SIG-M5 treated with dmso at 0.1 percent for 504 hours (cell line): ENCODE results near the gene GAS2L1.
A peak's percentile ranks its signal among the peaks of the same experiment; 100 is the strongest.
"Not testable (repeated sequence)": the region's sequence is repeated elsewhere in the genome, so short reads cannot be mapped to it uniquely, and the experiment has no call there.

Experiments used
- DNase-seq: peaks from one replicate; lab custom pipeline; 2025; ENCODE audit not compliant: unreplicated experiment; lab: John Stamatoyannopoulos, UW

Gene GAS2L1

DNA sequence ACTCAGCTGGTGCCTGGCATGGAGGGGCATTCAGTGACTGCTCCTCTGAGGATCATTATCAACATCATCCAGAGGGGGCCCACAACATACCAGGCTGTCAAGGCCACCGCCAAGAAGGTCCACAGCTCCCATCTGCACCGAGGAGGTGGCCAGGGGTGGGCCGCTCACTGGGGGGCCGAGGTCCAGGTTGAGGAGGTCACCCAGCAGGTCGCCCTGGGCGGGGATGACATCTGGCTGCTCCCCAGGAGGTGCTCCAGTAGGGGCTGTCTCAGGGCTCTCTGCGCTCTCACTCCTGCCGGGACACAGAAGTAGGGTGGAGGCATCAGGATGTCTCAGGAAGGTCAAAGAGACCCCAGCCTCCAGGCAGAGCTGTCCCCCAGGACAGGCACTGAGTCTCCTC, 34.1 kb downstream of the GAS2L1 start:
- DNase-seq = no peak

DNA sequence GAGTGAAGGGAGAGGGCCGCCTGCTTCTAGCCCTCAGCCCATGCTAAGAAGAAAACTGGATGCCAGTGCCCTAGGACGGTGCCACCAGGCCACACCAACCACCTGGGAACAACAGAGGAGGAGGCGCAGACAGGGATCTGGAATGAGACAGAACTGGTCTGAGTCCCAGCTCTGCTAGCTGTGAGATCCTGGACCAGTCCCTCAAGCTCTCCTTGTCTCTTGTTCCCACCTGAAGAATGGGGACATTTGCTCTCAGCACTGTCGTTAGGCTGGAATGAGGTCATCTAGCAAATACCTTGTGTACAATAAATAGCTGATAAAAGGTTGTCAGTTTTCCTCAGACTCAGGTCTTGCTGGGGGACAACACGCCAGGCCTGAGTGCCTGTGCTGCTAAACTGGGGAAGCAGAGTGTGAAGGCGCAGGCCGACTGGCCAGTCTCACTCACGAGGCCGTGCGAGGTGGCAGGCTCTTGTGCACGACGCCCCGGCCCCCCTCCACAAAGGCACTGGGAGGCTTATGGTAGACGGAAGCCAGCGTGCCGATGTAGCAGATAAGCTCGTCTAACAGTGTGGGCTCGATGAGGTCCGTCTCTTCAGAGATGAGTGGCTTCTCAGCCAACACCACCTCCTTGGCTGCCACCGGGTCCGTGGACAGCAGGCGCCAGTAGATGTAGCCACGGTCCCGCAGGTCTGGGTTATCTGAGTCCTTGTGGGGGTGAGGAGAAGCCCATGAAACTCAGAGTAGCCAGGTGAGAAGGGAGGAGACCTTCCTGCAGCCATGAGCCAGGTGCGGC, 34.8 kb downstream of the GAS2L1 start:
- no peak for DNase-seq

DNA sequence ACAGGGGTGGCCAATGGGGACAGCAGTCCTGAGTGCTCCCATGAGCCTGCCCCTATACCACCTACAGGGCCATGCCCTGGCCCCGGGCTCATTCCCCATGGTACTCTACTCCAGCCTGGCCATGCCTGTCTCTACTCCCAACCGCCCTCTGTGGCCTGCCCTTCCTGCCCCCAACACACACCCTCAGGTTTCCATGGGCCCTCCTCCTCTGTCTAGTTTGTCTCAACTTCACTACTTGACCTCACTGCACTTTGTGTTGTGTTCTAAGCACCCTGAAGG, 35.3 kb downstream of the GAS2L1 start:
- no peak for DNase-seq

- DNase-seq = peak; percentile 12
These were observed 35.7 kb downstream of the GAS2L1 start for GRCh38 chr22:29342177-29342576.

DNA sequence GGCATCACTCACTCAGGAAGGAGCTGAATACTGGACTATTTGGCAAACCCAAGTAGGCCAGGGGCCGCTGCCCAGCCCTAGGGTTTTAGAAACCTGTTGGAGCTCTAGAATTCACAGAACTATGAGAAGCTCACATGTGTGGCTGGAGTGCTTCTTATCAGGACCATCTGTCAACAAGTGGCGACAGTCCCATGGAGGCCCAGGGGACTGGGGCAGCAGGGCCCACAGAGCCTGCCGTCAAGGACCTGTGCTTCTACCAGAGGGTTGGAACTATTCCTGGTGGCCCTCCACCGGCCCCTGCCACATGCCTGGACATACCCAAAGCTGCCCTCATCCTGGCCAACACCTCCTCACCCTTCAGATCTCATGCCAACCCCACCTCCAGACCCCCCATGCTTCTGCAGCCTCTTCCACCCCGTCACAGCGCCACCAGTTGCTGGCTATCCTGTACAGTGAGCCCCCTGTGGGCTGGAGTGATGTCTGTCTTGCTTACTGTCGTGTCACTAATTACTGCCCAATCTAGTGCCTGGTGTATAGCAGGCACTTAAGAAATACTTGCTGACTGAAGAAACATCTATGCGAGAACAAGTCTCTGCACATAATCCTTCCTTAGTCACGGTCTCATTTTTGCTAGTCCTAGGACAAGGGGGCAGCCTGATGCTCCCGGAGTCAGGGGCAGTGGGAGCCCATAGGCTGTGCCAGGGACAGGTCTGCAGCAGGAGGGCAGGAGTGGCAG, 36.3 kb downstream of the GAS2L1 start:
- no peak for DNase-seq

DNA sequence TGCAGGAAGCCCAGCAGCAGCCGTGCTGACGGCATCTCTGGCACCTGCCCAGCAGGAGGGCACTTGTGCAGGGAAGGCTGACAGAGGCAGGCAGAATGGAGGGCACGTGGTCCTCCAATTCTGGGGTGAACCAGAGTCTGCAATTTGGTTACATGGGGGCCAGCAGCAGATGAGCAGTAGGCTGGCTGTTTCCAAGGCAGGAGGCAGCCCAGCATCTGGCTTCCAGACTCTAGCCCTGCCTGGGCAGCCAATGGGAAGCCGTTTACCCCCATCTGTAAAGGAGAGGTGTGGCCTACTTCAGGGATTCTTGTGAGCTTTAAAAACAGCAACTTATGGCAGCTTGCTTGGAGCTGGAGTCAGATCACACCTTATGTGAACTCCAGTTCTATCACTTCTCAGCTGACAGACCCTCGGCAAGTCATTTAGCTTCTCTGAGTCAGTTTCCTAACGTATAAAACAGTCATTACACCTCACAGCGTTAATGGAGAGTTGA, 36.9 kb downstream of the GAS2L1 start:
- no peak for DNase-seq

- DNase-seq = peak; percentile 33
These were observed 37.7 kb downstream of the GAS2L1 start for GRCh38 chr22:29344137-29344536.

DNA sequence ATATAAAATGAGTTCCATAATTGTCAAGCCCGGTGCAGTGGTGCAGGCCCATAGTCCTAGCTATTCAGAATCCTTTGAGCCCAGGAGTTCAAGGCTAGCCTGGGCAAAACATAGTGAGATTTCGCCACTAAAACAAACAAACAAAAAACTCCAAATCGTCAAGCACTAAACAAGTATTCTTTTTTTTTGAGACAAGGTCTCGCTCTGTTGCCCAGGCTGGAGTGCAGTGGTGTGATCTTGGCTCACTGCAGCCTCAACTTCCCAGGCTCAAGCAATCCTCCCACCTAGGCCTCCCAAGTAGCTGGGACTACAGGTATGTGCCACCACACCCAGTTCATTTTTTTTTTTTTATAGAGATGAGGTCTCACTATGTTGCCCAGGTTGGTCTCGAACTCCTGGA, 38.4 kb downstream of the GAS2L1 start:
- DNase-seq = not testable (repeated sequence)

GRCh38 chr22:29345932-29346331, 39.5 kb downstream of the GAS2L1 start:
- no peak for DNase-seq

DNA sequence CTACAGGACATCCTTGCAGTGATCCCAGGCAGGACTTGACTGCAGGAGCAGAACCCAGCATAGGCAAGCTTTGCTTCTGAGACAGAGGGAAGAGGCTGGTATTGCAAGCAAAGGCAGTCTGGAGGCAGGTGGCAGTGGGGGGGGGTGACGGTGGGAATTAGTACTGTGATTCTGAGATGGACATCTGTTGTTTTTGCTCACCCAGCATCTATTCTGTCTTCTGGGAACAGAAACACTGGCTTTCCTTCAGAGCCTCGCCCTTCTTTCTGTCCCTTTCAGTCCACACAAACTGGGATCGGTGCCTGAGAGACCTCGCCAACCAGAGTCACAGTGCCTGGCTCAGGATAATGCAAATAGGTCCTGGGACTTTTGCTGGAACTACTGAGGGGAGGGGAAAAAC, 40.2 kb downstream of the GAS2L1 start:
- DNase-seq = no peak

GRCh38 chr22:29348041-29348440, 41.6 kb downstream of the GAS2L1 start:
- no peak for DNase-seq

DNA sequence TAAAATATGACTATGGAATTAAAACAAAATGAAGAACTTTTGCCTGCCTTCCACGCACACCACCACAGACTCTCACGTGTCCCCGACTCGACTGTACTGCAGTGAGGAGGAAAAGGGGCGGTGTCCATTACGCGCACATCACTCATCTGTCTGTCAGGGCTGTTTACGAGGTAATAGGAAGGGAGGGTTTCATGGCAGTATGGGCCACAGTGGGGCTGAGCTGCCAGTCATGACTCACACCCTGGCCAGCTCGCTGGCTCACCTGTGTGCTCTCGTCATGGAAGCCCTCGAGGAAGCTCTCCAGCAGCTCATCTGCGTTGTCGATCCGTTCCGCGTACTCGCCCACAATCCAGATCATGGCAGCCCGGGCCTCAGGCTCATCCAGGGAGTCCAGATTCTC, 42.5 kb downstream of the GAS2L1 start:
- no peak for DNase-seq

GRCh38 chr22:29351042-29351441, 44.6 kb downstream of the GAS2L1 start:
- DNase-seq = no peak

GRCh38 chr22:29351891-29352290, 45.4 kb downstream of the GAS2L1 start:
- no peak for DNase-seq

GRCh38 chr22:29352778-29353177, 46.3 kb downstream of the GAS2L1 start:
- DNase-seq = no peak

DNA sequence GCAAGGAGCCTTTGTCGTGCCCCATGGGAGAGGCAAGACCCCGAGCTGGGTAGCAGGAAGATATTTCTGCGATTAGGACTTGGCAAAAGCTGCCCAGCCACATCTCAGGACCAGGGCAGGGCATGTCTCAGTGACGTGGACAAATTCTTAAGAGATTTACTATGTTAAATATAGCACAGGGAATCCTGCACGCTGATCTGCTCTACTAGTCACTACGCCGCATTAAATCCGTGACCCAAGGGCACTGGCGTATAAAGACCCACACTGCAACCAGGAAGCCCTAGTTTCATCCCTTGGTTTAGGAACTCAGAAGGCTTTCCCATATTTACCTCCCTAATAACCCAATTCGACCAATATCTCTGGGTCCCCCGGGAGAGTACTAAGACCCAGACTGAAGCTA, 46.8 kb downstream of the GAS2L1 start:
- DNase-seq = no peak

- DNase-seq = no peak
These were observed 47.4 kb downstream of the GAS2L1 start for GRCh38 chr22:29353860-29354259.

GRCh38 chr22:29357193-29357890, 50.9 kb downstream of the GAS2L1 start:
- DNase-seq = not testable (repeated sequence)

- DNase-seq = no peak
These were observed 53.0 kb downstream of the GAS2L1 start for GRCh38 chr22:29359469-29359868.
